K562 (cell line): ENCODE data around the gene DNAJB12. TPM values are rescaled to one million over a fixed set of nuclear protein-coding genes. Genes with fewer than 3 reads are reported as not detected.

ENCODE experiments used
- BACH1 ChIP-seq: fragments of 200-800 bp; sonication (Bioruptor generic); IDR thresholded peaks from 2 replicates; pipeline ENCODE4 v1.6.1; 2016; ENCODE audit warnings: missing genetic modification characterization, missing compliant biosample characterization
- BRCA1 ChIP-seq, 2 experiments: fragments of 450-650 bp in 1 of 2; sonication (generic) in 1 of 2; formaldehyde crosslinking in 1 of 2; IDR thresholded peaks; 2 replicates each; pipeline versions ENCODE4 v1.5.0 to v1.6.1; 2017 to 2020; ENCODE audit warnings: mild to moderate bottlenecking in 1 of 2, missing genetic modification reagents in 1 of 2
- BRD9 ChIP-seq: fragments of 450-650 bp; IDR thresholded peaks from 2 replicates; pipeline ENCODE4 v1.6.1; 2018; ENCODE audit warnings: low read depth; ENCODE audit not compliant: partially characterized antibody
- FOXK2 ChIP-seq, 2 experiments: fragments of 450-650 bp; IDR thresholded peaks in 1 of 2; conservative IDR thresholded peaks in 1 of 2; 2 replicates each; pipeline ENCODE4 v1.6.1; 2016; ENCODE audit warnings: low read depth in 2 of 2, mild to moderate bottlenecking in 1 of 2
- GATA2 ChIP-seq: sonication (generic); formaldehyde crosslinking; IDR thresholded peaks from 2 replicates; pipeline ENCODE4 v1.4.0; 2020; ENCODE audit warnings: mild to moderate bottlenecking, missing genetic modification reagents
- GATAD2A ChIP-seq: fragments of 450-650 bp; IDR thresholded peaks from 2 replicates; pipeline ENCODE4 v1.6.1; 2017
- HSF4 ChIP-seq: fragments of 250-450 bp; sonication (Bioruptor Pico); IDR thresholded peaks from 2 replicates; pipeline ENCODE4 v2.1.2; 2022; ENCODE audit warnings: mild to moderate bottlenecking, moderate library complexity, borderline replicate concordance
- KLF13 ChIP-seq: fragments of 450-650 bp; IDR thresholded peaks from 2 replicates; pipeline ENCODE4 v1.6.1; 2016; ENCODE audit warnings: missing genetic modification characterization, low read depth, mild to moderate bottlenecking, missing compliant biosample characterization, moderate library complexity, borderline replicate concordance
- NR2C2 ChIP-seq, 2 experiments: fragments of 200-800 bp in 1 of 2; sonication (Bioruptor generic) in 1 of 2; sonication (generic) in 1 of 2; formaldehyde crosslinking in 1 of 2; IDR thresholded peaks; 2 replicates each; pipeline versions ENCODE4 v1.6.1 to v1.8.0; 2016 to 2022; ENCODE audit warnings: mild to moderate bottlenecking in 1 of 2, missing compliant biosample characterization in 1 of 2, missing genetic modification characterization in 1 of 2, missing genetic modification reagents in 1 of 2
- PCBP2 ChIP-seq: fragments of 200-400 bp; formaldehyde crosslinking; IDR thresholded peaks from 2 replicates; pipeline ENCODE4 v1.6.1; 2018; ENCODE audit warnings: low read length, low read depth, mild to moderate bottlenecking, moderate library complexity; ENCODE audit not compliant: poor library complexity, severe bottlenecking
- PHF8 ChIP-seq: fragments of 200-600 bp; sonication (generic); IDR thresholded peaks from 2 replicates; pipeline ENCODE4 v1.6.1; 2012; ENCODE audit warnings: mixed run types, mild to moderate bottlenecking, inconsistent platforms, low read length, moderate library complexity, borderline replicate concordance
- POLR2A ChIP-seq: fragments of 450-650 bp; conservative IDR thresholded peaks from 2 replicates; pipeline ENCODE4 v1.6.1; 2016
- PTRF ChIP-seq: fragments of 450-650 bp; IDR thresholded peaks from 2 replicates; pipeline ENCODE4 v1.6.1; 2016; ENCODE audit warnings: mild to moderate bottlenecking, missing genetic modification characterization, missing compliant biosample characterization
- SMAD4 ChIP-seq: fragments of 250-450 bp; sonication (Bioruptor Pico); conservative IDR thresholded peaks from 2 replicates; pipeline ENCODE4 v1.8.0; 2021; ENCODE audit warnings: inconsistent platforms, mild to moderate bottlenecking, moderate library complexity
- YY1 ChIP-seq, 3 experiments: IDR thresholded peaks; 2 replicates each; pipeline ENCODE4 v1.6.1; 2011; ENCODE audit warnings: low read length in 2 of 3, mild to moderate bottlenecking in 2 of 3, moderate library complexity in 2 of 3, borderline replicate concordance in 1 of 3, control low read depth in 1 of 3, low read depth in 1 of 3; ENCODE audit not compliant: insufficient read depth in 3 of 3, insufficient replicate concordance in 2 of 3, control insufficient read depth in 1 of 3, insufficient read length in 1 of 3; ENCODE audit errors: extremely low read depth in 1 of 3
- ZNF175 ChIP-seq: fragments of 200-800 bp; sonication (Bioruptor generic); IDR thresholded peaks from 2 replicates; pipeline ENCODE4 v1.6.1; 2016; ENCODE audit warnings: low read depth, mild to moderate bottlenecking, missing genetic modification characterization, missing compliant biosample characterization
- ZNF311 ChIP-seq: fragments of 250-450 bp; sonication (Bioruptor Pico); IDR thresholded peaks from 2 replicates; pipeline ENCODE4 v1.4.0; 2020; ENCODE audit warnings: mild to moderate bottlenecking, moderate library complexity
- ZNF354B ChIP-seq: fragments of 250-450 bp; sonication (Bioruptor Pico); IDR thresholded peaks from 2 replicates; pipeline ENCODE4 v1.4.0; 2020
- polyA plus RNA-seq, 8 experiments: library from polyadenylated mRNA; depleted of rRNA in 4 of 8; stranded (reverse) in 5 of 8; unstranded in 3 of 8; fragments of >200 nt; fragmentation: Nextera tagmentation in 2 of 8; fragmentation: Illumina TruSeq in 1 of 8; extraction: Ambion mirVana in 2 of 8; extraction: Trizol in 1 of 8; gene quantifications; 2 replicates each; pipeline versions ENCODE4 v1.2.1 to v1.2.3, GENCODE V29; 2011 to 2014; ENCODE audit warnings: inconsistent platforms in 1 of 8, missing spikeins in 1 of 8
- total RNA-seq, 7 experiments: library from RNA; depleted of rRNA in 6 of 7; stranded (reverse); fragments of >200 nt in 6 of 7; fragmentation: Illumina TruSeq in 2 of 7; extraction: Trizol in 2 of 7; gene quantifications; 2 replicates each; pipeline versions ENCODE4 v1.2.1 to v1.2.3, GENCODE V29; 2011 to 2021; ENCODE audit warnings: low replicate concordance in 1 of 7
- TF ChIP-seq, protein P1 (sequence below), 3 experiments: fragments of 200-800 bp in 1 of 3; sonication (Bioruptor generic) in 1 of 3; sonication (generic) in 1 of 3; formaldehyde crosslinking in 1 of 3; IDR thresholded peaks; 2 replicates each; pipeline versions ENCODE4 v1.6.1 to v1.8.0; 2016 to 2022; ENCODE audit warnings: mild to moderate bottlenecking in 2 of 3, missing compliant biosample characterization in 2 of 3, missing genetic modification characterization in 2 of 3, missing genetic modification reagents in 1 of 3
- TF ChIP-seq, protein P2 (sequence below): sonication (generic); IDR thresholded peaks from 2 replicates; pipeline ENCODE4 v1.6.1; 2016
- TF ChIP-seq, protein P3 (sequence below), 2 experiments: fragments of 450-650 bp in 1 of 2; sonication (generic) in 1 of 2; formaldehyde crosslinking in 1 of 2; IDR thresholded peaks in 1 of 2; conservative IDR thresholded peaks in 1 of 2; 2 replicates each; pipeline versions ENCODE4 v1.6.1 to v1.8.1; 2016 to 2023; ENCODE audit warnings: mild to moderate bottlenecking in 2 of 2, moderate library complexity in 2 of 2, inconsistent platforms in 1 of 2, missing genetic modification reagents in 1 of 2

DNAJB12 gene
- total and polyA plus RNA-seq, 9 of the 15 experiments (the other 6 are each of a cell fraction or from before 2014, with no cell fraction given) = 3.5 to 31.5 (median 20.3) TPM

DNA sequence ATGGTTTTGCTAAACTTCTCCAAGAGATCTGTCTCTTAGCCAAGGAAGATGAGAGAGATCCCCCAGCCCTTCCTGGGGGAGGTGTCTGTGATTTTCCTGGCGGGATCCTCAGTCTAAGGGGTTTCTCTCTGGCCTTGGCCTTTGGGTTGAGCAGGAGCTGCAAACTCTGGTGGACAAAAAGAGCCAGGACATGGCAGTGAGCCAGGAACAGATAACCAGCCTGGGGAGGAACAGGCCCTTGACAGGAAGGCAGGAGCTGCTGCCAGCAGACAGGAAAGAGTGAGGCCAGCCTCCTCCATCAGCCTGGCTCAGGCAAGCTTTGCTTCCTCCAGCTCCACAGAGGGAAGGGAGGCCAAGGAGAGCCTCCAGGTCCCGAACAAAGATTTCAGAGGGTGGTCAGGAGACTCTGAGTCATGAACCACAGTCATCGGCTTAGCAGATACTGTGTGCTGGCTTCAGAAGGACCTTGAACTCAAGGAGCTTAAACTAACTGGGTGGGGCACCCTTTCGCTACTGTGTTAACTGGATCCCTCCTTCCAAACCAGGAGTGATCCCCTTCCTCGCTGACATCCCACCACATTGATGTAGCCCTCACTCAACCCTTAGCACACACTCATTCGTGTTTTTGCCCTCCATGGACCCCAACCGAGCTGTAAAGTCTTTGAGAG, 46.3 kb downstream of the DNAJB12 start (continued):
- TF ChIP-seq YY1 (IDR thresholded peaks at IDR 0.05; ENCODE audit: borderline replicate concordance in 1 of 3, control insufficient read depth in 1 of 3, extremely low read depth in 1 of 3, insufficient read depth in 3 of 3, insufficient read length in 1 of 3, insufficient replicate concordance in 2 of 3, low read depth in 1 of 3, low read length in 2 of 3) (peak in 2 of 3 experiments; percentile 15 to 53), FOXK2 (conservative IDR thresholded peaks at IDR 0.05 in 1 of 2, IDR thresholded peaks at IDR 0.05 in 1 of 2; ENCODE audit: low read depth in 2 of 2) (peak; percentile 31 to 33; a peak in 2 of 4 replicates), GATAD2A (peak; percentile 94), BACH1 (peak; percentile 40; the same call in 1 of the 2 replicates), HSF4 (CRISPR knock-in tag) (peak; percentile 72; the same call in 1 of the 2 replicates), PCBP2 (no peak), SMAD4 (CRISPR knock-in tag) (peak; percentile 96), KLF13 (tag) (peak; percentile 74; the same call in 1 of the 2 replicates), PTRF (tag) (peak; percentile 55; the same call in 1 of the 2 replicates), PHF8 (peak; percentile 33; the same call in 1 of the 2 replicates), NR2C2 (CRISPR knock-in tag; IDR thresholded peaks at IDR 0.05) (peak; percentile 61; the same call in 1 of the 2 replicates), NR2C2 (tag; IDR thresholded peaks at IDR 0.05) (peak; percentile 87), ZNF175 (peak; percentile 92), POLR2A (peak; percentile 74), GATA2 (CRISPR knock-in tag) (no peak), ZNF354B (0 out of 2 replicates have a peak, but pooled peaks have one; percentile 46), ZNF311 (peak; percentile 89; the same call in 1 of the 2 replicates), BRCA1 (IDR thresholded peaks at IDR 0.05) (no peak), BRCA1 (CRISPR knock-in tag; IDR thresholded peaks at IDR 0.05) (no peak), BRD9 (peak; percentile 92)
- TF ChIP-seq, protein P1, sequence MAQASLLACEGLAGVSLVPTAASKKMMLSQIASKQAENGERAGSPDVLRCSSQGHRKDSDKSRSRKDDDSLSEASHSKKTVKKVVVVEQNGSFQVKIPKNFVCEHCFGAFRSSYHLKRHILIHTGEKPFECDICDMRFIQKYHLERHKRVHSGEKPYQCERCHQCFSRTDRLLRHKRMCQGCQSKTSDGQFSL (CRISPR knock-in tag; IDR thresholded peaks at IDR 0.05) = no peak
- TF ChIP-seq, protein P1 (tag; IDR thresholded peaks at IDR 0.05) = peak in 1 of 2 experiments; percentile 61; a peak in 1 of 4 replicates
- TF ChIP-seq, protein P2, sequence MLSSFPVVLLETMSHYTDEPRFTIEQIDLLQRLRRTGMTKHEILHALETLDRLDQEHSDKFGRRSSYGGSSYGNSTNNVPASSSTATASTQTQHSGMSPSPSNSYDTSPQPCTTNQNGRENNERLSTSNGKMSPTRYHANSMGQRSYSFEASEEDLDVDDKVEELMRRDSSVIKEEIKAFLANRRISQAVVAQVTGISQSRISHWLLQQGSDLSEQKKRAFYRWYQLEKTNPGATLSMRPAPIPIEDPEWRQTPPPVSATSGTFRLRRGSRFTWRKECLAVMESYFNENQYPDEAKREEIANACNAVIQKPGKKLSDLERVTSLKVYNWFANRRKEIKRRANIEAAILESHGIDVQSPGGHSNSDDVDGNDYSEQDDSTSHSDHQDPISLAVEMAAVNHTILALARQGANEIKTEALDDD = peak; percentile 93
- TF ChIP-seq, protein P3, sequence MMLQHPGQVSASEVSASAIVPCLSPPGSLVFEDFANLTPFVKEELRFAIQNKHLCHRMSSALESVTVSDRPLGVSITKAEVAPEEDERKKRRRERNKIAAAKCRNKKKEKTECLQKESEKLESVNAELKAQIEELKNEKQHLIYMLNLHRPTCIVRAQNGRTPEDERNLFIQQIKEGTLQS (IDR thresholded peaks at IDR 0.05) = peak; percentile 96
- TF ChIP-seq, protein P3 (CRISPR knock-in tag; conservative IDR thresholded peaks at IDR 0.05) = peak; percentile 72; the same call in 1 of the 2 replicates
